ENCODE results near the gene CDC42BPB. TPM values are rescaled to one million over a fixed set of nuclear protein-coding genes. Genes with fewer than 3 reads are reported as not detected.

The CDC42BPB gene
- total RNA-seq, 1 donor from 2014 or later, result 96.5 TPM

DNA sequence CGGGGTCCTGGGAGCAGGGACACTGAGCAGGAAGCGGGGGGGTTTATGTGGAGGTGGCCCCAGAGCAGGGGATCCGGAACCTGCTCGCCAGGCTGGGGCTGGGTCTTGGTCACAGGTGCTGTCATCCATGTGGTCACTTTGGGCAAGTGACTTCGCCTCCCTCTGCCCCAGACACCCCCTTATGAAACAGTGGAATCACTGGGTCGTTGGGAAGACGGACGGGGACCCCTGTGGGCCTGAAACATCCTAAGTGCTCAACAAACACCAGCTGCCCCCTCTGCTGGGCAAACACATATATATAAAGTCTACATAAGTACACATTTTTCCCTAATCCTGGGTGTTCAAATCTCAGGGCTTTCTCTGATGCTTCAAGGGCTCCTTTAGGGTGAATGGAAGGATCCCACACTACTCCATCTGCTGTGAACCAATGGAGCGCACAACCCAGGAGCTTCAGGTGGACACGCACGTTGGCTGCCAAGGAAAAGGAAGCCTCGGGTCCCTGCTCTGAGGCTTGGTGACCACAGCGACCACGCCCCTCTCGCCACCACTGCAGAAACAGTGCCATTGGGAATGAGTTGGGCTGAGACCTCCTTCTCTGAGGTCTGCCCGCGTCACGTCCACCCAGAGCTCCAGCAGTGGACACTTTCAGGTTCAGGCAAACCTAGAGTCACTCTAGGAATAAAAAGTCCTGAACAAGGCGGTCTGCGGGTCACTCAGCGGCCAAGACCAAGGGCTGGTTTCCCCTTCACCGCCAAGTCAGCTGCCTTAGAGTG is 54.6 kb downstream of the CDC42BPB start:
- peaks cover 45 to 65% of the 10 kb centered on the region in 2 donors for H3K36me3 ChIP-seq
- TF ChIP-seq, protein P1, sequence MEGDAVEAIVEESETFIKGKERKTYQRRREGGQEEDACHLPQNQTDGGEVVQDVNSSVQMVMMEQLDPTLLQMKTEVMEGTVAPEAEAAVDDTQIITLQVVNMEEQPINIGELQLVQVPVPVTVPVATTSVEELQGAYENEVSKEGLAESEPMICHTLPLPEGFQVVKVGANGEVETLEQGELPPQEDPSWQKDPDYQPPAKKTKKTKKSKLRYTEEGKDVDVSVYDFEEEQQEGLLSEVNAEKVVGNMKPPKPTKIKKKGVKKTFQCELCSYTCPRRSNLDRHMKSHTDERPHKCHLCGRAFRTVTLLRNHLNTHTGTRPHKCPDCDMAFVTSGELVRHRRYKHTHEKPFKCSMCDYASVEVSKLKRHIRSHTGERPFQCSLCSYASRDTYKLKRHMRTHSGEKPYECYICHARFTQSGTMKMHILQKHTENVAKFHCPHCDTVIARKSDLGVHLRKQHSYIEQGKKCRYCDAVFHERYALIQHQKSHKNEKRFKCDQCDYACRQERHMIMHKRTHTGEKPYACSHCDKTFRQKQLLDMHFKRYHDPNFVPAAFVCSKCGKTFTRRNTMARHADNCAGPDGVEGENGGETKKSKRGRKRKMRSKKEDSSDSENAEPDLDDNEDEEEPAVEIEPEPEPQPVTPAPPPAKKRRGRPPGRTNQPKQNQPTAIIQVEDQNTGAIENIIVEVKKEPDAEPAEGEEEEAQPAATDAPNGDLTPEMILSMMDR (IDR thresholded peaks at IDR 0.05), result no peak
- H3K27ac ChIP-seq, result no peak overlapping the region
- no peaks in the 10 kb centered on the region for H3K9me3 ChIP-seq
- DNase-seq (ENCODE audit: low spot score in 2 of 2), result no peak
- no peaks in the 10 kb centered on the region for H3K27me3 ChIP-seq
- no peak overlapping the region for H3K4me3 ChIP-seq
- H3K4me1 ChIP-seq, result no peaks in the 10 kb centered on the region
- intact Hi-C loops (cut with DNase I), result no loop called here

DNA sequence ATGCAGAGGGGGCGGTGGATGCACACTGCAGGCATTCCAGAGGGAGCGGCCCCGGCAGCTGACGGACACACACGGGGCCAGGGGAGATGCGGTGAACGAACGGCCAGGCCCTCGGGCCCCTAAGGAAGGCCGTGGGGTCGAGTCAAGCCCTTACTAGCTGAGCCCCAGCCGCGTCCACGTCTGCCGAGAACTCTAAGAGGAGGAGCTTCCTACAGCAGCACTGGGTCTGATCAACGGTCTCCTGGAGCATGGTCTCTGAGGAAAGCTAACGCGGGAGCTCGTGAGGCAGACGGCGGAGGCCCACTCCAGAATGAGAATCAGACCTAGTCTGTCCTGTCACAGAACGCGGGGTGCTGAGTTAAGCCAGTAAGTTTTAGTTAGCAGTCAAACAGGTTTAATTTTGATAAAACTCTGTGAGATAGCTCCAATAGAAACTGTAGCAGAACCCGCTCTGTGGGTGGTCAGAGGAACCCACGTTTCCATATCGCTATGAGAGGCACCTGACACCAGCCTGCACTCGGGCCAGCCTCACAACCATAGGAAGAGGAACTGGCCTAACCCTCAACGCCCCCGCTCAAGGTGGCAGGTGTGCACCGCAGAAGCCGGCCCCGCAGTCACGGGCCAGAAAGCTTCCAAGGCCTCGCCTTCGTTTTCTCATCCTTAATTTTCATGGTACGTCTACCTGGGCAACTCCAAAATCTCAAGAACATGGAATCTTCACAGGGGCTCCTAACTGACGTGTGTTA is 55.5 kb downstream of the CDC42BPB start:
- H3K9me3 ChIP-seq, result no peaks in the 10 kb centered on the region
- intact Hi-C loops (cut with DNase I), result no loop called here
- TF ChIP-seq, protein P1 (IDR thresholded peaks at IDR 0.05), result no peak
- no peak overlapping the region for H3K27ac ChIP-seq
- H3K4me1 ChIP-seq, result no peaks in the 10 kb centered on the region
- DNase-seq (ENCODE audit: low spot score in 2 of 2), result no peak
- H3K27me3 ChIP-seq, result no peaks in the 10 kb centered on the region
- no peak overlapping the region for H3K4me3 ChIP-seq
- H3K36me3 ChIP-seq, result peaks cover 41 to 65% of the 10 kb centered on the region in 2 donors

GRCh38 chr14:103001226-103001625 is 56.1 kb downstream of the CDC42BPB start:
- no peaks in the 10 kb centered on the region for H3K9me3 ChIP-seq
- H3K27ac ChIP-seq, result no peak overlapping the region
- TF ChIP-seq, protein P1 (IDR thresholded peaks at IDR 0.05), result no peak
- DNase-seq (ENCODE audit: low spot score in 2 of 2), result no peak
- no peaks in the 10 kb centered on the region for H3K4me1 ChIP-seq
- no peak overlapping the region for H3K4me3 ChIP-seq
- intact Hi-C loops (cut with DNase I), result no loop called here
- H3K36me3 ChIP-seq, result peaks cover 40 to 67% of the 10 kb centered on the region in 2 donors
- no peaks in the 10 kb centered on the region for H3K27me3 ChIP-seq

DNA sequence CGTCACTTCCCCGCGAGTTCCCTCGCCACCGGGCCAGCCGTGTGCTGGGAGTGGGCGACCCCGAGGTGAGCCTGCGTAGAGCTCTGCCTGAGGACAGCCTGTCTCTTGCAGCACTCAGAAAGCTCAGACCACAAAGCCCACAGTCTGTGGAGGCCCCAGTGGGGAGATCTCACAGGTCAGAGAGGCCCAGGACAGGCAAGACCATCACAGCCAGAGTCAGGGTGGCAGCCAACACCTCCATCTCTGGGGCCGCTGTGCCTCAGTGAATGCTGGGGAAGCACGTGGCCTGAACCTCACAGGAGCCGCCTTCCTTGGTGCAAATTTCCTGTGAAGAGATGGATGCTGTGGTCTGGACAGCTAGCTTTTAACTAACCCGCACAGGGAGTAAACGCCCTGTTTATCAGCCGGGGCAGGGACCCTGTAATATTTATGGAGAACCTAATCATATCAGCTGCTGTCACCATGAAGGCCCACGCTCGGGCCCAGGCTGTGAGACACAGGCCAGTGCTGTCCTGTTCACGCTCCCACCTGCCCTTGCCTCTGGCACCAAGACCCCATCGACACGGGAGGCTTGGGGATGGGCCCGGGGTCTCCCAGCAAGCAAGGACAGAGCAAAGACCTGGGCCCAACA is 56.9 kb downstream of the CDC42BPB start:
- Histone ChIP-seq H3K27me3 (no peaks in the 10 kb centered on the region), H3K9me3 (no peaks in the 10 kb centered on the region), H3K27ac (no peak overlapping the region), H3K4me1 (no peaks in the 10 kb centered on the region), H3K4me3 (no peak overlapping the region), H3K36me3 (peaks cover 42 to 70% of the 10 kb centered on the region in 2 donors)
- DNase-seq (ENCODE audit: low spot score in 2 of 2), result no peak
- intact Hi-C loops (cut with DNase I), result no loop called here
- TF ChIP-seq, protein P1 (IDR thresholded peaks at IDR 0.05), result no peak

- Histone ChIP-seq H3K27me3 (no peaks in the 10 kb centered on the region), H3K4me1 (no peaks in the 10 kb centered on the region), H3K9me3 (no peaks in the 10 kb centered on the region), H3K4me3 (no peak overlapping the region), H3K36me3 (peaks cover 49 to 76% of the 10 kb centered on the region in 2 donors), H3K27ac (no peak overlapping the region)
- intact Hi-C loops (cut with DNase I), result no loop called here
- TF ChIP-seq, protein P1 (IDR thresholded peaks at IDR 0.05), result no peak
- DNase-seq (ENCODE audit: low spot score in 2 of 2), result no peak
Measured at GRCh38 chr14:102999227-102999895, 58.0 kb downstream of the CDC42BPB start.

All from ascending aorta (tissue), 2 donors.